GM19438 (cell line): ENCODE data around the gene TALDO1.

Experiments used
- ATAC-seq: cut with Tn5 transposase; IDR thresholded peaks from one replicate; pipeline ENCODE4 v1.9.1; 2021; ENCODE audit warnings: low read depth; ENCODE audit not compliant: unreplicated experiment

Gene TALDO1

DNA sequence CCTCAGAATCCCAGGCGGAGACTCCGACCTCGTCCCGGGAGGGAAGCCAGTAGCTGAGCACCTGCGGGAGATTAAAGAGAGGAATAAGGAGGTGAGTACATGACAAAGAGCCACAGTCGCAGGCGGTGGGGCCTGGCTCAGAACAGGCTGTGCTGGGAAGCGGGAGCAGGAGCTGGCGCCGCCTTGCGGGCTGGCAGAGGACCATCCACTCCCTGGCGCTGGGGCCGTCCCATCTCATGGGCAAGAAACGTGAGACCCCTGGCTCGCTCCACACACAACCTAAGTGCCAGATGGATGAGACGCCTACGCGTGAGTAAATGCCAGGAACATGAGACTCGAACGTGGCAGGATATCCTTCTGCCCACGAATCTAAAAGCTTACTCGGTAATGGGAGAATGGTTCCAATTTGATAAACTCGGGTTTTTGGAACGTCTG, 36.3 kb downstream of the TALDO1 start:
- no peak for ATAC-seq

DNA sequence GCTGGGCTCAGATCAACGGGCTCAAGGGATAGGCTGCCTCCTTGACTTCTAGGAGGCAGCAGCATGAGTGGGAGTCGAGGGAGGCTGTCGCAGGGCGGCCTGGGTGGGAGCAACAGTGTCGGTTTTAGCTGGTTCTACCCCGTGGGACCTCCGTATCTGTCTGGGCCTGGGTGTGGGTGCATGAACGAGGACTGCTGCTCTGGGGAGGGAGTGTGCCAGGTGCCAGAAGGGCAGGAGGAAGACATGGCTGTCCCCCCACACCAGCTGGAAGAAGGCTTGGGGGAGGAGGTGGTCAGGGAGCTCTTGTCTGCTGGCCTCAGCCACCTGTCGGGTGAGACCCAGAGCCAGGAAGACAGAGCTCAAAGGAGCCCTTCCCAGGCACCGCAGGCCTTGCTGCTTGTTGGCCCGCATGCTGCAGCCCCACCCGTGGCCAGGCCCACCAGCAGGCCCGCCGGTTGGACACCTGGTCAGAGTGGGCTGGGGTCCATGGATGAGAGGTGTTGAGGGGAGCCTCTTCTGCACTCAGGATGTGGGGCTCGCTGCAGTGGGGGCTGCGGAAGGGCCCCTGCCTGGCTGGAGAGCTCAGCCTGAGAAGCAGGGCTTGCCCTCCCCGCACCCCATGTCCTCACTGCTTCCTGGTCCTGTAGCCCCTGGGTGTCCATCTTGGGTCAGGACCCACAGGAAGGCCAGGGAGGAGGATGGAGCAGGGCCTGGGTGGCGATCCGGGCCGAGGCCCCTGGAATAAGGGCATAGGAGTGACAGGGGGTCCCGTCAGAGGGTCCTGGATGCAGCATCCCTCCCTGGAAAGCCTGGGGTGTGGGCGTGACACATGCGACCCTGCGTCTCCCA, 39.2 kb downstream of the TALDO1 start:
- ATAC-seq: no peak

DNA sequence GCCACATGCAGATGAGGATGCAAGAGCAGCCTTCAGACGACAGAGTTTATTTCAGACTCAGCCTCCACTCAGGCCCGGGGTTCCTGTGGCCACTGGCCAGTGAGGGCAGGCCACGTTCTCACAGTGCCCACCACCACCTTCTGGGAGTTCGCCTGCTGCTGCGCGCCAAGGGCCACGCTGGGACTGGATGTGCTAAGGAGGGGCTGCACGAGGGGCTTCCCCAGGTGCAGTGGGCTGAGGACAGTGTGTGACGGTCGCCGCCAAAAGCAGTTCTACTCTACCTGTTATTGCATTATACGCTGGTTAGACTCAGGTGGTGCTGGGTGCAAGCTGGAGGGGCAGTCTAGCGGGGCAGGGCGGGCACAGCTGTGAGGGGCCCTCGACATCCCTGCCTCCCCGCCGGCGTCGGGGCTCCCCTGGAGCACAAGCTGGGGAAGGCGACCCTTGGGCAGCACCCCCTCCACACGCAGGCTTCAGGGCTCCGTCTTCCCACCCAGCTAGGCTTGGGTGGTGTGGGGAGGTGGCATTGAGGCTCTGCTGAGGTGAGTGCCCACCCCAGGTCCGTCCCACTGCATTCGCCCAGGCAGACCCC, 39.9 kb downstream of the TALDO1 start:
- no peak for ATAC-seq

DNA sequence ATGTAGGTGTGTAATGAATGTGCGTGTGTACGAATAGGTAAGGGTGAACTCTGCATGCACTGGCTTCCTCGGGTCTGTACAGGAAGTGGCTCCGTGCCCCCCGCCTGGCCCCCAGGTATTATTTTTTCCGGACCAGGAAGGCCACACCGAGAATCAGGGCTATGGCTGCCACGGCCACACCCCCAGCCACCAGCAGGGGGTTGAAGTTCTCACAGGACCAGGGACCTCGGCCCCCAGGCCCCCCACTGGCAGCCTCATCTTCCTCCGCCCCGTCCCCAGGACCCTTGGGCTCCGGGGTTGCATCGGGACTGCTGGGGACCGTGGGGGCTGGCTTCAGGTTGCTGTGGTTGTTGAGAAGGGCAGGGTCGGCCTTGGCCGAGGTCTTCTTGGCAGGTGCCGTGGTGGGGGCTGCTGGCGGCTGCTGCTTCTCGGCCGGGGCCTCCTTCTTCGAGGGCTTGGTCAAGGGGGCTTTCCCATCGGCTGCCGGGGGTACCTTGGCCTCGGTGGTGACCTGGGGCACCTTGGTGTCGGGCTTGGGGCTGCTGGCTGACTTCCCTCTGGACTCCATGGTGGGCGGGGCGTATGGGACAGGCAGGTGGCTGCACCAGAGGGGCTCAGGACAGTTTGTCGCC, 40.9 kb downstream of the TALDO1 start:
- no peak for ATAC-seq

DNA sequence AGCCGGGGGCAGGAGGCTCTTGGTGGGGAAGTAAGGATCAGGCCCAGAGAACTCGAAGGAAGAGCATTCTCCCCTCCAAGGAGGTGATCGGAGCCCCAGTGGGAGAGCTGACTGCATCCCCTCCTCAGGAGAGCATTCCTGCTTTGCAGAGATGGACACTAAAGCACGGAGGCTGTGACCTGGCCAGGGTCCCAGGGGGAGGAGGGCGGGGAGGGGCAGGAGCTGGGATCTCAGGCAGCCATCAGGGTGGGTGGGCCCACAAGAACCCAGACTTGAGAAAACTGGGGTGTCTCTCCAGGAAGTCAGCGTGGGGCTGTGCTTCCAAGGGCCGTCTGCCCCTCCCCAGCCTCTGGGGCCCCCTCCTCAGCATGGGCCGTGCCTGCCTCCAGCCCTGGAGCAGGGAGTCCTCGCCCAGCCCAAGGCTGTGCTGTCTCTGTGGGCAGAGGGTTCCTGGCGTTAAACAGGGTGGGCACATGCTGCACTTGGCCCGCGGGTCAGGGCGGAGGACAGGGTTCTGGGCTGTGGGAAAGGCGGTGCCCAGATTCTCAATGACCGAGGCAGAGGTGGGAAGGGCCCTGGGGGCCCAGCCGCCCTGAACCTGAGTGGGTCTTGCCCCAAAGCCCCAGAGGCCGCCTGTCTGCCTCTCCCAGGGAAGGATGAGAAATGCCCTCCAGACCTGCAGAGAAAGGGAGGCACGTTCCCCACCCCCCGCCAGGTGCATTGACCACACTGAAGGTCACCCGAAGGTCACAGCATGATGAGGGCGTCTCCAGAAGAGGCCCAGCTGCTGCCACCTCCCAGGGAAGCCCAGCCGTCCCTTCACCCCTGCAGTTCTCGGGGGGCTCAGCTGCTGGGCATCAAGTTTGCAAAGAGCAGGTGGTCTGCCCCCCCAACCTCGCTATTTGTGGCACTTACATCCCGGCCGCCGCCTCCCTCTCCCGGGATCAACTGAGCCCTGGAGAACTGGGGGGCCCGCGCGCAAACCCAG, 42.0 kb downstream of the TALDO1 start:
- no peak for ATAC-seq

DNA sequence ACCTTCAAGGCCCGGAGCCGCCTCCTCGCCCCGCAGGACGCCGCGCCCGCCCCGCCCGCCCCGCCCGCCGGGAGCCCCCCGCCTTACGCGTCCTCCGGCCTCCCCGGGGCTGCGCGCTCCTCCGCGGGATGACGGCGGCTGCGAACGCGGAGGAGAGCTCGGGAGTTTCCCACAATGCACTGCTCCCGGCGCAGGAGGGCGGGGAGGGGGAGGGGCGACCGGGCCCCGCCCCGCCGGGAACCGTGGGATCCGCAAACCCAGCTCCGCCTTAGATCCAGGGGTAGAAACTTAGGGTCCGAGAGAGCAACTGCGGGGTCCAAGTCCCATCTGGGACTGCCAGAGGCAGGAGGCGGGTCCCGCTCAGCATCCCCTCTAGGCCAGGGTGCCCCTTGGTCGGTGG, 42.7 kb downstream of the TALDO1 start, which contains the start of gene CEND1:
Gene CEND1 (minus strand): TSS at position 148 of the 400 bp plus-strand sequence. CDS start 1,514 bp downstream, outside the sequence.
- no peak for ATAC-seq

DNA sequence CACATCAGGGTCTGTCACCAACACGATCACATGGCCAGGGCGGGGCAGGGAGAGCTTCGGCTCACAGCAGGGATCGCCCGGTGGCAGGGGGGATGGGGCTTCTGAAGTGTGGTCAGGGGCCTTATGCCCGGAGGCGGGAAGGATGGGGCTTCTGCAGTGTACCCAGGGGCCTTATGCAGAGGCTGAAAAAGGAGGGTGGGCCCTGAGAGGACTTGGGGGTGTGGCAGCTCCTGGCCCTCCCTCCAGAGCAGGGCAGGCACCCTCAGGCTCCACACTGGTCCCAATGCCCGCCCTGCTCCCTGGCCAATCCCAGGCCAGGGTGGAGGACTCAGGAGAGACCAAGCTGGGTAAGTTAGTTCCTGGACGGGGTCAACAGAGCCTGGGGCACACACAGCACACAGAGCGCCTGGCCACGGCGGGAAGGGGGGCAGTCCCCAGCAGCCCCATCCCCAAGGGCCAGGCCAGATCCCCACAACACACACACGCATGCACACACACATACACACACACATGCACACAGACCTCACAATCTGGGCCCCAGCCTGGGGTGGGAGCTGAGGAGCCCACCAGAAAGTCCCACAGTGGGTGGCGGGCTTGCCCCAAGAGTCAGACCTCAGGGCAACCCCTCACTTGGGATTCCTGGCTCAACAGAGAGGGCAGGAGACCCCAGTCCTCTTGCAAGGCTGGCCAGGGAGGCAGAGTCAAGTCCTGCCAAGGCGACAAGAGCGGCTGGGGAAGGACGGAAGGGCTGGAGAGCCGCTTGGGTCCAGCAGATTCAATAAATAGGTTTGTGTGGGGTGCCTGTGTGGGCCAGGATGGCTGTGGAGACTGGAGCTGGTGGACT, 43.7 kb downstream of the TALDO1 start:
- ATAC-seq: no peak

DNA sequence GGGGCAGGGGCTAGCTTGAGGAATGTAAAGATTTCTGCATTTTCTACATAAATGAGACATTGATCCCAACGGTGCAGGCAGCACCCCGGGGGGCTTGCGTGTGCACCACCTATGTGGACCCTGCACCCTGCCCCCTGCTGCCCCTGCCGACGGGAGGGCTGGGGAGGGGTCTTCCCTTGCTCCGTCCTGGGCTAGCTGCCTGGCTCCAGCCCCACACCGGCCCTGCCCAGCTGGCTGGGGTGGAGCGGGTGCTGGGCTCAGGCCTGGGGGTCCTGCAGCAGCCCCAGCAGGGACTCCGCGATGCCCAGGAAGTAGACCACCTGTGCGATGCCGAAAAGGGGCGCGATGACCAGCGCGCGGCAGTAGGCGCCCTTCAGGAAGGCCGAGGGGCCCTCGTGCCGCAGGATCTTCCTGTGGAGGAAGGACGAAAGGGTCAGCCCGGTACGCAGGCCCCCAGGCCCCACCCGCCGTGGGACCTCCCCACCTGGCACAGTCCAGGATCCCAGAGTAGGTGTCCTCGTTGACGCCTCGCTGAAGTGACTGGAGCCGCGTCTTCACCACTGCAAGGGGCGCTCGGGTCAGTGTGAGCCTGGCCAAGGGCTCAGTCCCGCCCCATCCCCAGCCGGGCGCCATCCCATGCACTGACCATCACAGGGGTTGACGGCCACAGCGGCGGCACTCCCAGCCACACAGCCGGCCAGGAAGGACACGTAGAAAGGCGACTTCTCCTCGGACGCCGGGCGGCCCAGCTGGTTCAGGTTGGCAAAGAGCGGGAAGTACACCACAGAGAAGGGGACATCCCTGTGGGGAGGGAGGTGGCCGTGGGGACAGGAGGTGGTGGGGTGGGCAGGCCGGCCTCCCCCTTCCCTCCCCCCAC, 44.6 kb downstream of the TALDO1 start:
- ATAC-seq: no peak

DNA sequence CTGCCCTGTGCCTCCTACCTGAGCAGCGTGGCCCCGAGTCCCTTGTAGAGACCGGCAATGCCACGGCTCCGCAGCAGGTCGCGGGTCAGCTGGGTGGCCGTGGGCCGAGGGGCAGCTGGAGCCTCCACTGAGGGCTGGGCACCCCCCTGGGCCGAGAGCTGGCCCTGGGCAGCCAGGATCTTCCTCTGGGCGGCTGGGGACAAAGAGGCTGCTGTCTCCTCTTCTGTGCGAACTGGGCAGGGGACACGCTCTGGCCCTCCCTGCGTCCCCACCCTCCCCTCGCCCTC, 45.2 kb downstream of the TALDO1 start:
- no peak for ATAC-seq

DNA sequence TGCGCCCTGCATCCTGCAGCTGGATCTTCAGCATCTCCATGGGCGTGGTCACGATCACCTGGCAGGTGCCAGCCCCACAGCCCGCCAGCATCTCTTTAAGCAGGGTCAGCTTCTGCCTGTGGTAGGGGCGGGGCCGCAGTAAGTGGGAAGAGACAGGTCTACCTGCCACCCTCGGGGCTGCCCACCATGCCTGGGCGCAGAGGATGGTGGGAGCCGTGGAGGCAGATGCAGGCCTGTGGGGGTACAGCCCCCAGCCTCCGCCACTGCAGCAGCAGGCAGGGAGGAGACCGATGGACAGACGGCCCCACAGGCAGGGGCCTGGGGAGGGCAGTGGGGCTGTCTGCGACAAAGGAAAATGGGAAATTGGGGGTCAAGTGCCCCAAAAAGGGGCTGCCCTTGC, 45.6 kb downstream of the TALDO1 start:
- ATAC-seq: no peak

DNA sequence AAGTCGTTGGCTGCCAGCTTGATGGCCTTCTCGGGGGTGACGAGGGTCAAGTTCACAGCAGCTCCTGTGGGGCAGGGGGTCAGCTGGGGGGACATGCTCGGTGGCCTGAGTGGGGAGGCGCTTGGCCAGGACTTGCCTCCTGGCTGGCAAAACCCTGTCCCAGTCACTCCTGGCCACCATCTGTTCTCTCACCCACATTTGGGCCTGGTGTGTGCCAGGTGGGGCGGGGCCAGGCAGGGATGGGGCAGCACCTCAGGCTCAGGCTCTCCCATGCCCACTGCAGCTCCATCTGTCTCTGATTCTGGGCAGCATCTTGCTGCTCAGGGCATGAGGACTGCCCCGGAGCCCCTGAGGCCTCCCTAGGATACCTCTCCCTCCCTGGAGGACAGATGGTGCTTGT, 46.3 kb downstream of the TALDO1 start:
- ATAC-seq: no peak

DNA sequence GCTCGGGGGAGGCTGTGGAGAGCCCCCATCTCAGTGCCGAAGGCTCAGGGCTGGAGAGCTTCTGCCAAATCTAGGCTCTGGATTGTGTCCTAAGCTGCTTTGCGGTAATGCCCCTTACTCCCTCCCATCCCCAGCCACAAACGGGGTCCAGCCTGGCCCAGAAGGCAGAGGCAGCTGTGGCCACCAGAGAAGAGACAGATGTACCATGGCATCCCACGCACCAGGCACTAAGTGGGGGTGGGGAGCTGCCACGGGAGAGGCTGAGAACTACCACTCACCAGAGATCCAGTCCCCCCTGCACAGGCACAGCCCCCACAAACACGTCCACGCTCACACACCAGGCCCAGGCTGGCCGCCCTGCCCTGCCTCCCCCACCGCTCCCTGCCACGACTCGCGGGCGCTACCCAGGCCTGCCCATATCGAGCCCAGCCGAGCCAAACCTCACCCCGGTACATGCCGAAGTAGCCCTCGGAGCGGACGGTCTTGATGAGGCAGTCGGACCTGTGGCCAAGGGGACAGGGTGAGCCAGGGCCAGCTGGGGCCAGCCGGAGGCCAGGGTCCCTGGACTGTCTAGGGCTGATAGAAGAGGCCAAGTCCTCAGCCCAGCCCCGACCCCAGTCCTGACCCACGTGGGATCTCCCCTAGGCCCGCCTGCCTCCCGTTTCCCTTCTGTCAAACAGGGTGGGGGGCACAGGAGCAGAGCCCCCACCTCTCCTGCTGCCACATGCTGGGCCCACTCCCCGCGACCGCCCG, 46.9 kb downstream of the TALDO1 start:
- ATAC-seq: no peak

DNA sequence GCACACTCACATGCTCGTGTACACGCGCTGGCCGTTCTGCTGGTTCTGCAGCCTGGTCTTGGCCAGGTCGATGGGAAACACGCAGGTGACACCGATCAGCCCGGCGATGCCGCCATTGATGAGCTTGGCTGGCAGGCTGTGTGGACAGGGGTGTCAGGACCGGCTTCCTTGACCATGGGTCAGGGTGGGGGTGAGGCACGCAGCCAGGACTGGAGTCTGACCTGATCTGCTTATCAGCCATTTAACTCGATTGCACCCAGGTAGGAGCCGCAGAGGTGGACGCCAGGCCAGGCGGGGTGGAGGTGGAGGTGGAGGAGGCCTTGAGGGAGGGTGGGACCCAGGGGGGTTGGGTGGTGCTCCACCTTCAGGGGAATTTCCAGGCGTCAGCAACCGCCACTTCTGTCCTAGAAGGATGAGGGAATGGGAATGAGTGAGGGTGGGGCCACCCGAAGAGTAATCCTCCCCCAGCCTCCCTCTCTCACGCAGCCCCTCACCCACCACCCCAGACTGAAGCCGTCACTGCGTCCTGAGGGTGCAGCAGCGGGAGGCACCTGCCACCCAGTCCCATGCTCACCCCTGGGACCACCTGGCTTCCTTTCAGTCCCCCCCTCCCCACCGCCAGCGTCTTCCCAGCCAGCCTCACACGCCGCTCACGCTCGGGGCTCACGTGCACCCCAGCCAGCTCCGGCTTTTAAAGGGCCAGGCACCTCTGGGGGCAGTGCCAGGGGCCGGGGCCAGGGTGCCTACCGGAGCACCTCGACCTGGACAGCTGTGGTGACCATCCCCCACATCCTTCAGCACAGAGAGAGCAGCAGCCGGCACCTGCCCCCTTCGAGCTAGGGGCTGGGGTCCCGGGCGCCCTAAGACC, 47.7 kb downstream of the TALDO1 start:
- ATAC-seq: no peak

DNA sequence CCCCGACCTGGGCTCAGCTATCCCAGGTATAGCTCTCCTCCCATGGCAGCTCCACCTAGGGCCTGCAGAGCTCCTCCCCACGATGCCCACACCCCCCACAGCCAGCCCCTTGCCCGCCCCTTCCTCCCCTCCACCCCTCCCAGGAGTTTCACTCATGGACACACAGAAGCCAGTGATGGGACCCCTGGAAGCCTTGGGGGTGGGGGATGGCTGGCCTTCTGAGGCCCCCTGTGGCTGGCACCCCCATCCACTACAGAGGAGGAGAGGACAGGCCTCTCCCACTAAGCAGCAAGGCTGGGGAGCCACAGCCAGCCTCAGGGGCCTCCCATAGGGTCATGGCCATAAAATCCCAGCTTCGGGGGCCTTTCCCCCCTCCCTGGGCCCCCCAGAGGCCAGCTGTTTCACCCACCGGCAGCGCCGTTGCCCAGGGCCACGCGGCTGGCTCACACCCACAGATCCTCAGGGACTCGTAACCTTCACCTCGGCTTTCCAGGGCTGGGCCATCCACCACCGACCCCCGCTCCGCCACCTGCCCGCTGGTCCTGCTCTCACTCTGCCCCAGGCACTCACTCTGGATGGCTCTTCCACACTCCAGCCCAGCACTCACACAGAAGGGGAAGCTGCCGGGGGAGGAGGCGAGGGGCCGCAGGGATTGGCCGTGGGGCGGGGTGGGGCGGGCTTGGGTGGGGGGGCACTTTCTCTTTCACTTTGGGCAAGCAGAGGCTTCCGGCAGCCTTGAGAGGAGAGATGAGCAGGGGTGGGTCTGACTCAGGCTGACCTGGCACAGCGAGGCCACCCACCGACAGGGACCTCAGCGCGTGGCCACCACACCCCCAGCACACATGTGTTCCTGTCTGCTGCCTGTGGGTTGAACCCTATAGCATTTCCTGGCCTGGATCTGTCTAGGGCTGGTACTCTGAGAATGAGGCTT, 48.6 kb downstream of the TALDO1 start:
- ATAC-seq: no peak

DNA sequence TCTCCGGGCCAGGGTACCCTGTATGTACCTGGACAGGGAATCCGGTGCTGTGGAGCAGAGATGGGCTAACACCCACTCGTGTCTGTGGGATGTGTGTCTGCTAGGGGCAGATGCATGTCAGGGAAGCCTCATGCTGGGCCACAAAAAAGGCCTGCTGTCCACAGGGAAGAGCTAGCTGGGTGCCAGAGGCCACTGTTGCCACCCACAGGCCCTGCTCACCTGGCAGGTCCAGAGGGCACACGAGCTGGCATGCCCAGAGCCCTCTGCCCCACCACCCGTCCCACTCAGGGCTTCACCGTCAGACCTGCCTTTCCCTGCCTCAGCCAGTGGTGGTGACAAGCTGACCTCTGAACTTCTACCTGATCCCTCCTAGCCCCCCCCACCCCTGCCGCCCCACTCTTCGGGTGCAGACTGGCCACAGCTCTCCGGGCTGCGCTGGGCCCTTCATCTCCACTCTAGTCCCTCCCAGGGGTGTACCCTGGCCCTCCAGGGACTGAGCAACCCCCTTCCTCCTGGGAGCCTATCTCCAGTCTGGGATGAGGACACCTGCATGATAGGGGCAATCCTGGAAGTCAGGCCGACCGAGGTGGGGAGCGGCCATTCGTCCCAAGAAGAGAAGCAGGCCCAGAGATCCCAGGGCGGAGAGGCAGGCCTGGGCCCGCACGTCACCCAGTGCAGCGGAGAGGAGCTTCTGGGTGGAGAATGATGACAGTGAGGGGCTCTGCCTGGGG, 49.5 kb downstream of the TALDO1 start:
- ATAC-seq: no peak
